Measurements from ENCODE around the gene SSC5D. TPM values are rescaled to one million over a fixed set of nuclear protein-coding genes. Genes with fewer than 3 reads are reported as not detected.

The SSC5D gene
- total RNA-seq, 2 experiments from 2014 or later: 0.15 to 0.18 TPM

GRCh38 chr19:55535173-55535964, 47.1 kb downstream of the SSC5D start:
- Mint-ChIP-seq H3K9me3 (no peaks in the 10 kb centered on the region), H3K27me3 (no peaks in the 10 kb centered on the region), H3K4me1 (no peaks in the 10 kb centered on the region), H3K36me3 (ENCODE audit: low read depth) (no peaks in the 10 kb centered on the region), H3K4me3 (no peak overlapping the region), H3K27ac (no peak overlapping the region)
- DNase-seq: no peak
- POLR2A ChIA-PET: no interaction called here
- CTCF ChIA-PET: interaction anchor here (0.7 to 0.9 kb wide), 2 partner anchors 31 to 32 kb away, joined by 3 to 4 read pairs; no protein-coding TSS in a partner anchor

GRCh38 chr19:55535965-55536350, 47.7 kb downstream of the SSC5D start:
- CTCF ChIA-PET: interaction anchor here (0.9 kb wide), 1 partner anchor 32 kb away, joined by 3 read pairs; no protein-coding TSS in a partner anchor
- no peaks in the 10 kb centered on the region for H3K4me1 Mint-ChIP-seq
- no peaks in the 10 kb centered on the region for H3K9me3 Mint-ChIP-seq
- H3K27me3 Mint-ChIP-seq: no peaks in the 10 kb centered on the region
- H3K4me3 Mint-ChIP-seq: no peak overlapping the region
- no peak for DNase-seq
- no peaks in the 10 kb centered on the region for H3K36me3 Mint-ChIP-seq (ENCODE audit: low read depth)
- no peak overlapping the region for H3K27ac Mint-ChIP-seq
- POLR2A ChIA-PET: no interaction called here

GRCh38 chr19:55536366-55536765, 48.1 kb downstream of the SSC5D start:
- DNase-seq: no peak
- Mint-ChIP-seq H3K4me1 (no peaks in the 10 kb centered on the region), H3K27me3 (no peaks in the 10 kb centered on the region), H3K9me3 (no peaks in the 10 kb centered on the region), H3K4me3 (no peak overlapping the region), H3K36me3 (ENCODE audit: low read depth) (no peaks in the 10 kb centered on the region), H3K27ac (no peak overlapping the region)
- ChIA-PET POLR2A (no interaction called here), CTCF (no interaction called here)

- H3K27me3 Mint-ChIP-seq: no peaks in the 10 kb centered on the region
- CTCF ChIA-PET: no interaction called here
- no peak within 1 kb of the TSS for H3K4me3 Mint-ChIP-seq
- no peaks in the 10 kb centered on the region for H3K9me3 Mint-ChIP-seq
- no peak within 1 kb of the TSS for H3K27ac Mint-ChIP-seq
- H3K36me3 Mint-ChIP-seq (ENCODE audit: low read depth): no peaks in the 10 kb centered on the region
- POLR2A ChIA-PET: no interaction called here
- DNase-seq: no peak
- H3K4me1 Mint-ChIP-seq: no peaks in the 10 kb centered on the region
Measured at GRCh38 chr19:55536951-55537740, 48.9 kb downstream of the SSC5D start, which contains the start of gene SBK2. TSS of gene SBK2 (minus strand) at chr19:55537133. CDS start at chr19:55536294, 839 bp downstream.

- CTCF ChIA-PET: no interaction called here
- DNase-seq: no peak
- no peak overlapping the region for H3K4me3 Mint-ChIP-seq
- H3K9me3 Mint-ChIP-seq: no peaks in the 10 kb centered on the region
- H3K4me1 Mint-ChIP-seq: no peaks in the 10 kb centered on the region
- H3K27ac Mint-ChIP-seq: no peak overlapping the region
- H3K27me3 Mint-ChIP-seq: no peaks in the 10 kb centered on the region
- POLR2A ChIA-PET: no interaction called here
- H3K36me3 Mint-ChIP-seq (ENCODE audit: low read depth): no peaks in the 10 kb centered on the region
Measured at GRCh38 chr19:55537741-55538111, 49.5 kb downstream of the SSC5D start.

GRCh38 chr19:55538132-55538531, 49.9 kb downstream of the SSC5D start:
- no peak for DNase-seq
- Mint-ChIP-seq H3K36me3 (ENCODE audit: low read depth) (no peaks in the 10 kb centered on the region), H3K9me3 (no peaks in the 10 kb centered on the region), H3K27ac (no peak overlapping the region), H3K4me1 (no peaks in the 10 kb centered on the region), H3K4me3 (no peak overlapping the region), H3K27me3 (no peaks in the 10 kb centered on the region)
- ChIA-PET POLR2A (no interaction called here), CTCF (no interaction called here)

- no peak for DNase-seq
- Mint-ChIP-seq H3K27me3 (no peaks in the 10 kb centered on the region), H3K9me3 (no peaks in the 10 kb centered on the region), H3K27ac (no peak overlapping the region), H3K4me1 (no peaks in the 10 kb centered on the region), H3K36me3 (ENCODE audit: low read depth) (no peaks in the 10 kb centered on the region), H3K4me3 (no peak overlapping the region)
- ChIA-PET CTCF (no interaction called here), POLR2A (no interaction called here)
Measured at GRCh38 chr19:55539090-55539984, 51.1 kb downstream of the SSC5D start.

- no peak overlapping the region for H3K27ac Mint-ChIP-seq
- POLR2A ChIA-PET: no interaction called here
- H3K9me3 Mint-ChIP-seq: no peaks in the 10 kb centered on the region
Measured at GRCh38 chr19:55540619-55541018, 52.4 kb downstream of the SSC5D start.

GRCh38 chr19:55541091-55541490, 52.9 kb downstream of the SSC5D start:
- H3K4me3 Mint-ChIP-seq: no peak overlapping the region
- DNase-seq: no peak
- ChIA-PET POLR2A (no interaction called here), CTCF (no interaction called here)
- H3K9me3 Mint-ChIP-seq: no peaks in the 10 kb centered on the region
- H3K27me3 Mint-ChIP-seq: no peaks in the 10 kb centered on the region
- no peak overlapping the region for H3K27ac Mint-ChIP-seq
- no peaks in the 10 kb centered on the region for H3K36me3 Mint-ChIP-seq (ENCODE audit: low read depth)
- H3K4me1 Mint-ChIP-seq: no peaks in the 10 kb centered on the region

More at GRCh38 chr19:55540619-55541018, 52.4 kb downstream of the SSC5D start:
- no peaks in the 10 kb centered on the region for H3K4me1 Mint-ChIP-seq
- CTCF ChIA-PET: no interaction called here
- no peaks in the 10 kb centered on the region for H3K36me3 Mint-ChIP-seq (ENCODE audit: low read depth)
- H3K27me3 Mint-ChIP-seq: no peaks in the 10 kb centered on the region
- no peak for DNase-seq
- H3K4me3 Mint-ChIP-seq: no peak overlapping the region

- ChIA-PET CTCF (no interaction called here), POLR2A (no interaction called here)
- Mint-ChIP-seq H3K9me3 (no peaks in the 10 kb centered on the region), H3K36me3 (ENCODE audit: low read depth) (no peaks in the 10 kb centered on the region), H3K27me3 (no peaks in the 10 kb centered on the region), H3K4me1 (no peaks in the 10 kb centered on the region), H3K27ac (no peak overlapping the region), H3K4me3 (no peak overlapping the region)
- no peak for DNase-seq
Measured at GRCh38 chr19:55542292-55542855, 54.1 kb downstream of the SSC5D start.

- H3K36me3 Mint-ChIP-seq (ENCODE audit: low read depth): no peaks in the 10 kb centered on the region
- H3K9me3 Mint-ChIP-seq: no peaks in the 10 kb centered on the region
- no peak for DNase-seq
- H3K27ac Mint-ChIP-seq: no peak overlapping the region
- no peak overlapping the region for H3K4me3 Mint-ChIP-seq
- no peaks in the 10 kb centered on the region for H3K4me1 Mint-ChIP-seq
- POLR2A ChIA-PET: no interaction called here
- H3K27me3 Mint-ChIP-seq: no peaks in the 10 kb centered on the region
- CTCF ChIA-PET: no interaction called here
Measured at GRCh38 chr19:55543567-55543966, 55.3 kb downstream of the SSC5D start.

GRCh38 chr19:55544014-55544413, 55.8 kb downstream of the SSC5D start:
- DNase-seq: no peak
- Mint-ChIP-seq H3K4me3 (no peak overlapping the region), H3K4me1 (no peaks in the 10 kb centered on the region), H3K36me3 (ENCODE audit: low read depth) (no peaks in the 10 kb centered on the region), H3K27me3 (no peaks in the 10 kb centered on the region), H3K9me3 (no peaks in the 10 kb centered on the region), H3K27ac (no peak overlapping the region)
- ChIA-PET POLR2A (no interaction called here), CTCF (no interaction called here)
